Measurements from ENCODE around the gene IP6K1.

Gene IP6K1

DNA sequence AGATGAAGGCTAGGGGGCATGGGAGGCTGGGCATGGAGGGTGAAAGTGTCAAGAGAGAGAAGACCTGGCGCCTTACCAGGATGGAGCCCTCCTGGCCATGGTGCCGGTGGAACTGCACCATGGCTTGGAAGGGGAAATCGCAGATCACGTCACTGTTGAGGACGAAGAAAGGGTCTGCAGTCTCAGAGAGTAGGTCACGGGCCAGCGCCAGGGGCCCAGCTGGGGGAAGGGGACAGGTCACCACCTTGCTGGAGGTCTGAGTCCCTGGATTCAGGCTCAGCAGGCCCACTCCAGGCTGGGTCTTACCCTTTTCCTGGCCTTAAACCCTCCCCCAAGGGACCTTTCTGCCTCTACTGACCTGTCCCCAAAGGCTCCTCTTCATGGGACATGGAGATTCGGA, 63.4 kb downstream of the IP6K1 start:
- DNase-seq, result no peak

- DNase-seq, result no peak
These were observed 64.2 kb downstream of the IP6K1 start for GRCh38 chr3:49721896-49722781.

GRCh38 chr3:49721596-49721895, 64.8 kb downstream of the IP6K1 start:
- no peak for DNase-seq

GRCh38 chr3:49720855-49721595, 65.3 kb downstream of the IP6K1 start:
- no peak for DNase-seq

DNA sequence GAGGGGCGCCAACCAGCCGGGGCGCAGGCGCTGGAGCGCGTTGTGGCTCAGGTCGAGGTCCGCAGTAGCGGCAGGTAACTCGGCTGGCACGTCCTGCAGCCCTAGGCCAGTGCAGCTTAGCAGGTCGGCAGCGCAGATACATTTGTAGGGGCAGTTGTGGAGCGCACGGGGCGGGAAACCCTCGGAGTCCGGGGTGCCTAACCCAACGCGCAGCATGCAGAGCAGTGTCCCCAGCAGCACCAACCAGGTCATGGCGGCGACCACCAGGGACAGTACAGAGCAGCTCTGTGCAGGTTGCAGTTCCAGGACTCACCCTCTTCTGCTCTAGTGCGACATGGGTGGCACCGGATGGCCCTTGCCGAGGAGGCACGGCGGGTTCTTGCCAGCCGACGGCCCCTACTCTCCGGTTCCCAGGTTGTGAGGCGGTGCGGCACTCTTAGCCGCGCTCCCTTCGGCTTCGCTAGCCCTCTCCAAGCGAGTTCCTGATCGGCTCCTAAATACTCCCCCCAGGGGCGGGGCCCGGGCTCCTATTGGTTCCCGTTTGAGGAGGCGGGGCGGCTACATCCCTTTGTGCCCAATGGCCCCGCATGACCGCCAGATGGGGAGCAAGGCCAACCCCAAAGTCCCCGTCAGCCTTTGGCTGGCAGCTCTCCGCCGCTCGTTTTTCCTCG, 67.0 kb downstream of the IP6K1 start, which contains the start of gene AMIGO3:
AMIGO3 (minus strand) TSS at position 471 of the 671 bp plus-strand sequence; CDS start at position 252, 219 bp downstream.
- DNase-seq, result peak; percentile 92

DNA sequence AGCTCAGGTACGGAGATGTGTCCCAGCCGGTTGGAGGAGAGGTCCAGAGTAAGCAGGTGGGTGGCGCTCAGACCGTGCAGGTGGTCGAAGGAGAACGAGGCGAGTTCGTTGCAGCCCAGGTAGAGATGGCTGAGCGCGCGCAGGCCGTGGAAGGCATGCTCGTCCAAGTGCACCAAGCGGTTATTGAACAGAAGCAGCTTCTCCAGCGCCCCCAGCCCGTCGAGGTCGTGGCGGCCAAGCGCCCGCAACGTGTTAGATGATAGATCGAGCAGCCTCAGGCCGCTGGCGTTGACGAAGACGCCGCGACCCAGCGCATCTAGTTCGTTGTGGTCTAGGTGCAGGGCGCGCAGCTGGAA, 67.5 kb downstream of the IP6K1 start:
- no peak for DNase-seq

- no peak for DNase-seq
These were observed 68.1 kb downstream of the IP6K1 start for GRCh38 chr3:49717959-49718857.

GRCh38 chr3:49717211-49717958, 69.0 kb downstream of the IP6K1 start:
- DNase-seq, result no peak

GRCh38 chr3:49716691-49717210, 69.6 kb downstream of the IP6K1 start:
- no peak for DNase-seq

DNA sequence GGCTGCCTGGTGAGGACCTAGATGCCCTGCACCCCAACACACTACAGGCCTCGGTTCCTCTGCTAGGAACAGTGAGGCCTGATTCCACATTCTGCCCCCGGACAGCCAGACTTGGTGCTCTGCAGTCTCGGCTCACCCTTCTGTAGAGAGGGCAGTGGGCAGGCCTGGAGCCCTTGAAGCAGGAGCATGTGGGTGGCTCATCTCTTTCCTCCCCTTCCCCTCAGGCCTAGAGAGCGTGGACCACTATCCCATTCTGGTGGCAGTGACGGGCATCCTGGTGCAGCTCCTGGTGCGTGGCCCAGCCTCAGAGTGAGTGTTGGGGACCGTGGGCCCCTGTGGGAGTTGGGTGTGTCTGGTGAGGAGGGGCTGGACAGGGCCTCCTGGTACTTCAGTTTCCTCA, 70.2 kb downstream of the IP6K1 start:
- no peak for DNase-seq

DNA sequence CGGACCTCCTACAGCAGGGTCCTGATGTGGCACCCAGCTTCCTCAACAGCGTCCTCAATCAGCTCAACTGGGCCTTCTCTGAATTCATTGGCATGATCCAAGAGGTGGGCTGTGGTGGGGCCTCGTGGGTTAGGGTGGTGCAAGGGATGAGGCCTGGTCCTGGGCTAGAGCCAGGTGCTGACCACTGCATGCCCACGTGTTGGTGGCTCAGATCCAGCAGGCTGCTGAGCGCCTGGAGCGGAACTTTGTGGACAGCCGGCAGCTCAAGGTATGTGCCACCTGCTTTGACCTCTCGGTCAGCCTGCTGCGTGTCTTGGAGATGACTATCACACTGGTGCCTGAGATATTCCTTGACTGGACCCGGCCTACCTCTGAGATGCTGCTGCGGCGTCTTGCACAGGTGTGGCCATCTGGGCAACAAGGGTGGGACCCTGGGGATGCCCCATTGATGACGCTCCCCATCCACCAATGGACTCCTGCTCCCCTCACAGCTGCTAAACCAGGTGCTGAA, 70.7 kb downstream of the IP6K1 start:
- no peak for DNase-seq

DNA sequence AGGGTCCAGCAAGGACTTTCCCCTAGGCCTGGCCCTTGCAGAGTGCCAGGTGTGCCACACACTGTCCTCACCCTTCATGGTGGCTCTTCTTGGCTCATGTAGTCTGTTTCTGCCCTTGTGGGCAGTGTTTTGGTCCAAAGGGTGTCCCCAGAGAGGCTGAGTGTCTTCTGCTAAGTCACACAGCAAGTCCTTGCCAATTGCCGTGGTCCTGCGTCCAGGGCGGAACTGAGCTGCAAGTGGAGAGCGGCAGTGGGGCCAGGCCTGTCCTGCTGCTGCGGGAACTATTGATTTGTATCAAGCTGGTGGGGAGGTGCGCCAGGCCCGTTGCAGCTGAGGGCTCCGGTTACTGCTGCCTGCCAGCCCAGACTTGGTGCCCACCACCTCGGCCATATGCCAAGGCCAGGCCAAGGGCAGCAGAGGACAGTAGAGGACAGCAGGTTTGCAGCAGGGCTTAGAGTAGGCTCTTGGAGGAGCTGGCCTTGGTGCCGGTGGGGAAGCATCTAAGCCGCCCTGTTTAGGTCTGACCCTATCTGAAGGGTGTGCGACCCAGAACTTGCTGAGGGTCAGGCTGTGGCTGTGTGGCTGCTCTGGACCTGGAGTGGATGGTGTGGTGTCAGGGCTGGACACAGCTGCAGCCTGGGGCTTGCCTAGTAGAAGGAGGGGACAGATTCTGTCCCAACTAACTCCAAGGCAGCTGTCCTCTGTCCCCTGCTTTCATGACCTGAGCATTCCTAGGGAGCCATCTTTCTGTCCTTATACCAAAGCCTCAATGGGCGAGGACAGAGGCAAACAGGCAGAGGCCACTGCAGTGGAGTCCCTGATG, 71.4 kb downstream of the IP6K1 start:
- no peak for DNase-seq

- no peak for DNase-seq
These were observed 72.8 kb downstream of the IP6K1 start for GRCh38 chr3:49713336-49714105.

DNA sequence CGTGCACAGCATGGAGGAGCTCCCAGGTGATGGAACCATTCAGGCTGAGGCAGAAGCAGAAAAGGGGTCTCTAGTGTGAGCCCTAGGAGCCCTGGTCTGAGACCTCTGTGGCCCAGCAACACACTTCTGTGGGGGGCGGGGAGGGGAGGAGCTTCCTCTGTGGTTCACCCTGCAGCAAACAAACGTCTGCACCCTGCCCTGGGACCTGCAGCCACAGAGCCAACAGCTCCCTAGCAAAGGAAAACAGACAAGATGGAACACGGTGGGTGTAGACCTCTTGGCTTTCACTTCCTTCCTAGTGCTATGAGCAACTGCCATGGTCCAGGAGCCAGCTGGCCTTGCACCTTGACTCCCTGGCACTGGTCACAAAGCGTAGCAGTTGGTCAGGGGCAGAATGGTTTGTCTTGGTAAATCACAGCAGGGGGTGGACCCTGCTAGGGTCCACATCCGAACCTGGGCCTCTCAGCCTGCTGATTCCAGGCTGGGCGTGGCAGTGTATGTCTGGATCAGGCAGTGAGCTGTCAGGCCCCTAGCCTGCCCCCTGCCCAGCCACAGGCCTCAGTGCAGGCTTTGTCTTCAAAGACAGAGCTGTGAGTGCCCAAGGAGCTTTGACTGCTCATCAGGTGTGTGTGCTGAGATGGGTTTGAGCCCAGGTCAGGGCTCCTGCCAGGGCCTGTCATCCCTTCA, 73.6 kb downstream of the IP6K1 start:
- DNase-seq, result no peak

- DNase-seq, result no peak
These were observed 74.2 kb downstream of the IP6K1 start for GRCh38 chr3:49712166-49712565.

DNA sequence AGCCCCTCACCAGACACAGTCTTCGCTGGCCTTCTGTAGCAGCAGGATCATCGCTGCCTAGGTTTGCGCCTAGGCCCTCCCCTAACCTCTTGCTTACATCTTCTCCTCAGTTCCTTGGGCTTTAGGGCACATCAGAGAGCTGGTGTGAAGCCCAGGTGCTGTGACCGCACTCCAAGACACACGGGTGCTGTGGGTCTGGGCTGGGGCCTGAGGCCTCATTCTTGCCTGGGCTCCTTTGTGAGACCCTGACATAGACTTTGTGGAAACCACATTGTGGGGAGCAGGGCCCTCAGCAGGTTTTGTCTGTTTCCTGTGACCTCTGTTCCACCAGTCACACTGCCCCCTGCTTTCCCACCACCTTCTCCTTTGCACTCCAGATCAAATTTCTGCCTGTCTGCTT, 74.9 kb downstream of the IP6K1 start:
- DNase-seq, result no peak

- DNase-seq, result no peak
These were observed 76.5 kb downstream of the IP6K1 start for GRCh38 chr3:49709852-49710251.

- no peak for DNase-seq
These were observed 79.2 kb downstream of the IP6K1 start for GRCh38 chr3:49707113-49707480.

DNA sequence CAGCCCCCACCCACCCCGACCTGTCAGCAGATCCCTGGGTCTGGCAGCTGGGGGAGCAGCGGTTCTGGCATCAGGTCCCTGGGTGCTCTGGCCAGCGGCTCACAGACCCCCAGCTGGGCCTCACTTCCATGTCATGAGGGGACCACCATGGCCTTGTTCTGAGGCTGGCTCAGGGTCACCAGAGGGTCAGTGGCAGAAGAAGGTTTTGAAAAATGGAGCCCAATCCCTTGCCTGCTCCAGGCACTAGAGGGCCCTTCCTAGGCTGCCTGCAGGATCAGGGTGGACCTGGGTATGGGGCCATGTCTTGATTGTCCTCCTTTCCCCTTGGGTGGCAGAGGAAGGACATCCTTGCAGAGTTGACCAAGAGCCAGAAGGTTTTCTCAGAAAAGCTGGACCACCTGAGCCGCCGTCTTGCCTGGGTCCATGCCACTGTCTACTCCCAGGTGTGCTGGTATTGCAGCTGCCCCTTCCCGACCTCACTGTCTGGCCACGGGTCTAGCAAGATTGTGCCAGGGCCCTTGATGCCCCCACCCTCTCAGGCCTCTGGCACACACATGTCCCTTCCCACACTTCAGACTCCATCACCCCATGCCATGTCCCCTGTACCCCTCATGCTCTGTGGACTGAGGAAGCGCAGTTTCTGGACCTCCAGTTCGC, 79.8 kb downstream of the IP6K1 start:
- DNase-seq, result no peak
